MCF 10A (cell line): ENCODE measurements around the gene ARMC7. TPM values are rescaled to one million over a fixed set of nuclear protein-coding genes. Genes with fewer than 3 reads are reported as not detected.

ENCODE experiments used
- BruUV-seq: library from RNA; stranded (reverse); fragments of 400-500 nt; replicated peaks from 2 replicates; lab custom pipeline; 2021; lab: Mats Ljungman, UMichigan
- CTCF ChIA-PET: fragments of 300-600 bp; sonication (Branson Sonifier 250); formaldehyde crosslinking; extraction: SDS; loops from one replicate; lab custom pipeline; 2021; ENCODE audit warnings: antibody characterized with exemption, inconsistent platforms; lab: Yijun Ruan, JAX
- POLR2A ChIA-PET: fragments of 300-600, 350-650 bp; sonication (Branson Sonifier 250); formaldehyde crosslinking; extraction: SDS; loops from one replicate; lab custom pipeline; 2020; ENCODE audit warnings: antibody characterized with exemption, inconsistent platforms; lab: Yijun Ruan, JAX
- DNase-seq: peaks from one replicate; pipeline ENCODE4 v3.0.0-alpha.2; 2018; ENCODE audit not compliant: unreplicated experiment
- H3K27ac Mint-ChIP-seq: one replicate; pipeline ENCODE4 v1.8.0; 2022; ENCODE audit warnings: mild to moderate bottlenecking, low read depth, mixed read lengths; ENCODE audit not compliant: unreplicated experiment
- H3K27me3 Mint-ChIP-seq: one replicate; pipeline ENCODE4 v1.8.0; 2022; ENCODE audit warnings: mixed read lengths; ENCODE audit not compliant: insufficient read depth, unreplicated experiment
- H3K36me3 Mint-ChIP-seq: one replicate; pipeline ENCODE4 v1.8.0; 2022; ENCODE audit warnings: mild to moderate bottlenecking, moderate library complexity, mixed read lengths; ENCODE audit not compliant: insufficient read depth, unreplicated experiment
- H3K4me1 Mint-ChIP-seq: one replicate; pipeline ENCODE4 v1.8.0; 2022; ENCODE audit warnings: mixed read lengths; ENCODE audit not compliant: insufficient read depth, unreplicated experiment
- H3K4me3 Mint-ChIP-seq: one replicate; pipeline ENCODE4 v1.8.0; 2022; ENCODE audit warnings: mild to moderate bottlenecking, moderate library complexity, mixed read lengths; ENCODE audit not compliant: unreplicated experiment
- H3K9me3 Mint-ChIP-seq: one replicate; pipeline ENCODE4 v1.8.0; 2022; ENCODE audit warnings: mixed read lengths; ENCODE audit not compliant: unreplicated experiment
- CTCF ChIP-seq: fragments of 200-600 bp; IDR thresholded peaks from one replicate; pipeline ENCODE4 v1.8.0; 2022; ENCODE audit warnings: antibody characterized with exemption, mild to moderate bottlenecking; ENCODE audit not compliant: unreplicated experiment
- intact Hi-C: fragments of 100-400 bp; cut with micrococcal nuclease; formaldehyde crosslinking; loops from 2 replicates; pipeline ENCODE4 v1.14.1; 2022
- total RNA-seq: library from RNA; stranded (reverse); gene quantifications from 2 replicates; pipeline ENCODE4 v1.2.3, GENCODE V29; 2022

Gene ARMC7
- total RNA-seq, 1 experiment from 2014 or later = 9.3 TPM

DNA sequence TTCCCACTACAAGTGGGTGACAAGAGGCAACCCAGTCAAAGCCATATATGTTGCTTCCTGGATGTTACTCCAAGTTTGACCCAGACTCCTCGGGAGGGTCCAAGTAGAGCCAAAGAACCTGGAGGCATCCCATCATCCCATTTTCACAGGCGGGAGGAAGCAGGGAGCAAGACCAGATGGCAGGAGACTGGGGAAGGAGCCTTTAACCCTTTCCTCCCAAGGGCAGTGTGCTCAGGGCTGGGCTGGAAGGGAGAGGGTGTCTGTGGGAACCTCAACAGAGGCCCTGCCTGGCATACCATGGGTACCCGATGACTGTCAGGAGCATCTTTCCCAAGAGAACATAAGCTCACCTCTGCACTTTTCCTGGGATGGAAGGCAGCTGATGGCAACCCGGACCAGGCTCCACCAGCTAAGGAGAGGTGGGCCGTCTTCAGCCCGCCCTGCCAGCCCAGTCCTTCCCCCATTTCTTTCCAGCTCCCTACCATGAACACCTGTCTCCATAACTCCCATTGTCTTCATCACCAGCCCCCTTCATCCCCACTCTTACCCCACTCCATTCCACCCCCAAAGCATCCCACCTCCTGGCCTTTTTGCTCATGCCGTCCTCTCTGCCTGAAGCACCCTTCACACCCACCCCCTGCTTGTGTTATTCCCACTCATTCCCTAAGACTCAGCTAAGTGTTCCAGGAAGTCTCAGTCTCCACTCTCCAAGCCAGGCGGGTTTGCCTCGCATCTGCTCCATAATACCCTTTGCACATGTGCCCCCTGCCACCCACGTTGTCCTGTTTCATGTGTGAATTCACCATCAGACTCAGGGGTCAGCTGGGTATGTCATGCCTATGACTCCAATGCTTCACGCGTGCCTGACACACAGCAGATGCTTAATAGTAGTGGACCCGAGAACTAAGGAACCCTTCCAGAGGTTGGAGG, 27.9 kb upstream of the ARMC7 start:
- no peak overlapping the region for H3K4me3 Mint-ChIP-seq
- no peaks in the 10 kb centered on the region for H3K36me3 Mint-ChIP-seq
- peaks cover 26% of the 10 kb centered on the region for H3K4me1 Mint-ChIP-seq
- no peak overlapping the region for H3K27ac Mint-ChIP-seq
- intact Hi-C loops = no loop called here
- no peak for DNase-seq
- no TSS peak for BruUV-seq
- no peak for TF ChIP-seq CTCF
- no peaks in the 10 kb centered on the region for H3K27me3 Mint-ChIP-seq
- no peaks in the 10 kb centered on the region for H3K9me3 Mint-ChIP-seq
- ChIA-PET POLR2A (interaction anchor here (1.0 to 1.8 kb wide), 4 partner anchors 9 to 41 kb away, joined by 3 to 5 read pairs (median 4); no protein-coding TSS in a partner anchor), CTCF (interaction anchor here (0.6 to 1.0 kb wide), 5 partner anchors 13 to 48 kb away, joined by 3 to 4 read pairs (median 3); no protein-coding TSS in a partner anchor)

- intact Hi-C loops = no loop called here
- no peaks in the 10 kb centered on the region for H3K27me3 Mint-ChIP-seq
- no peak for TF ChIP-seq CTCF
- CTCF ChIA-PET = interaction anchor here (0.7 kb wide), 2 partner anchors 22 to 162 kb away, joined by 3 read pairs; no protein-coding TSS in a partner anchor
- H3K36me3 Mint-ChIP-seq = no peaks in the 10 kb centered on the region
- H3K4me1 Mint-ChIP-seq = peaks cover 30% of the 10 kb centered on the region
- no peaks in the 10 kb centered on the region for H3K9me3 Mint-ChIP-seq
- H3K27ac Mint-ChIP-seq = no peak overlapping the region
- H3K4me3 Mint-ChIP-seq = no peak overlapping the region
- POLR2A ChIA-PET = interaction anchor here (1.0 kb wide), 1 partner anchor 13 kb away, joined by 5 read pairs; no protein-coding TSS in a partner anchor
- DNase-seq = no peak
- BruUV-seq = no TSS peak
Observed at GRCh38 chr17:75082683-75083082, 27.1 kb upstream of the ARMC7 start.

GRCh38 chr17:75084039-75084660, 25.6 kb upstream of the ARMC7 start:
- BruUV-seq = no TSS peak
- Mint-ChIP-seq H3K36me3 (no peaks in the 10 kb centered on the region), H3K9me3 (no peaks in the 10 kb centered on the region), H3K4me3 (no peak overlapping the region), H3K4me1 (peaks cover 23% of the 10 kb centered on the region), H3K27ac (no peak overlapping the region), H3K27me3 (no peaks in the 10 kb centered on the region)
- peak; percentile 60 for DNase-seq
- no peak for TF ChIP-seq CTCF
- POLR2A ChIA-PET = interaction anchor here (1.3 to 1.6 kb wide), 5 partner anchors 11 to 50 kb away, joined by 3 to 6 read pairs (median 5); no protein-coding TSS in a partner anchor
- CTCF ChIA-PET = interaction anchor here (0.7 to 1.0 kb wide), 3 partner anchors 15 to 32 kb away, joined by 3 to 6 read pairs (median 3); no protein-coding TSS in a partner anchor
- intact Hi-C loops = no loop called here
